OCI-LY7 (cell line): Measurements from ENCODE around the gene RPSA. TPM values are rescaled to one million over a fixed set of nuclear protein-coding genes. Genes with fewer than 3 reads are reported as not detected.

ENCODE experiments used
- BruUV-seq: library from RNA; stranded (reverse); fragments of 400-500 nt; replicated peaks from 2 replicates; lab custom pipeline; 2021; lab: Mats Ljungman, UMichigan
- CTCF ChIA-PET: fragments of 300-600 bp; sonication (Branson Sonifier 250); formaldehyde crosslinking; loops from one replicate; lab custom pipeline; 2022; ENCODE audit warnings: antibody characterized with exemption; ENCODE audit not compliant: unreplicated experiment; lab: Charles Lee
- POLR2A ChIA-PET: fragments of 300-600 bp; sonication (Branson Sonifier 250); formaldehyde crosslinking; loops from one replicate; lab custom pipeline; 2022; ENCODE audit warnings: antibody characterized with exemption; lab: Charles Lee
- DNase-seq: peaks from one replicate; pipeline ENCODE4 v3.0.0-alpha.2; 2015; ENCODE audit warnings: low spot score
- H2AFZ ChIP-seq: fragments of 200-600 bp; sonication (generic), shearing (Covaris generic); 2 replicates; pipeline ENCODE4 v1.6.1; 2014; ENCODE audit warnings: mild to moderate bottlenecking, antibody characterized with exemption, low read length, moderate library complexity
- H3K27ac ChIP-seq: fragments of 200-600 bp; sonication (generic); 2 replicates; pipeline ENCODE4 v1.5.1; 2014; ENCODE audit warnings: mixed run types, low read depth, mild to moderate bottlenecking, moderate library complexity, low read length, inconsistent platforms; ENCODE audit not compliant: poor library complexity, severe bottlenecking
- H3K36me3 ChIP-seq: fragments of 200-600 bp; sonication (generic); 2 replicates; pipeline ENCODE4 v1.6.1; 2014; ENCODE audit warnings: mild to moderate bottlenecking, antibody characterized with exemption, low read length, moderate library complexity, mixed read lengths; ENCODE audit not compliant: insufficient read depth
- H3K4me1 ChIP-seq: fragments of 200-600 bp; sonication (generic); 2 replicates; pipeline ENCODE4 v1.5.1; 2014; ENCODE audit warnings: mild to moderate bottlenecking, low read length; ENCODE audit not compliant: insufficient read depth, poor library complexity, severe bottlenecking
- H3K4me2 ChIP-seq: fragments of 200-600 bp; sonication (generic); 2 replicates; pipeline ENCODE4 v1.6.1; 2014; ENCODE audit warnings: mild to moderate bottlenecking, low read length
- H3K4me3 ChIP-seq: fragments of 200-600 bp; sonication (generic); 2 replicates; pipeline ENCODE4 v1.5.1; 2014; ENCODE audit warnings: mild to moderate bottlenecking, low read depth, low read length; ENCODE audit not compliant: poor library complexity, severe bottlenecking
- H3K79me2 ChIP-seq: fragments of 200-600 bp; sonication (generic); 2 replicates; pipeline ENCODE4 v1.6.1; 2016; ENCODE audit warnings: low read depth, mild to moderate bottlenecking, low read length, moderate library complexity, mixed read lengths; ENCODE audit not compliant: insufficient read depth
- H3K9me2 ChIP-seq: fragments of 200-600 bp; sonication (generic); 2 replicates; pipeline ENCODE4 v1.6.1; 2016; ENCODE audit warnings: mild to moderate bottlenecking, low read length, mixed read lengths; ENCODE audit not compliant: insufficient read depth
- H3K9me3 ChIP-seq: fragments of 200-600 bp; sonication (generic); 2 replicates; pipeline ENCODE4 v1.6.1; 2014; ENCODE audit warnings: mild to moderate bottlenecking, mixed run types, low read length, mixed read lengths
- H4K20me1 ChIP-seq: fragments of 200-600 bp; sonication (generic); 2 replicates; pipeline ENCODE4 v1.6.1; 2014; ENCODE audit warnings: mild to moderate bottlenecking, antibody characterized with exemption, low read length, moderate library complexity, mixed read lengths; ENCODE audit not compliant: insufficient read depth
- CTCF ChIP-seq: fragments of 200-600 bp; sonication (generic); conservative IDR thresholded peaks from 2 replicates; pipeline ENCODE4 v1.5.1; 2014; ENCODE audit warnings: mild to moderate bottlenecking, antibody characterized with exemption, low read length, moderate library complexity, mixed read lengths
- EZH2phosphoT487 ChIP-seq: fragments of 200-600 bp; sonication (generic); IDR thresholded peaks from 2 replicates; pipeline ENCODE4 v1.6.1; 2018; ENCODE audit warnings: low read depth, borderline replicate concordance, mild to moderate bottlenecking, mixed run types, antibody characterized with exemption, low read length, moderate library complexity, mixed read lengths
- intact Hi-C: fragments of 100-400 bp; cut with micrococcal nuclease; formaldehyde crosslinking; loops from one replicate; pipeline ENCODE4 v1.10.0; 2022; ENCODE audit not compliant: unreplicated experiment
- total RNA-seq, 2 experiments: library from RNA; depleted of rRNA in 1 of 2; stranded (reverse); fragments of >200 nt in 1 of 2; shearing (Covaris generic) in 1 of 2; gene quantifications; 2 replicates each; pipeline ENCODE4 v1.2.3, GENCODE V29; 2014 to 2022

RPSA gene
- total RNA-seq, 2 experiments from 2014 or later = 1,952 to 2,813 TPM

DNA sequence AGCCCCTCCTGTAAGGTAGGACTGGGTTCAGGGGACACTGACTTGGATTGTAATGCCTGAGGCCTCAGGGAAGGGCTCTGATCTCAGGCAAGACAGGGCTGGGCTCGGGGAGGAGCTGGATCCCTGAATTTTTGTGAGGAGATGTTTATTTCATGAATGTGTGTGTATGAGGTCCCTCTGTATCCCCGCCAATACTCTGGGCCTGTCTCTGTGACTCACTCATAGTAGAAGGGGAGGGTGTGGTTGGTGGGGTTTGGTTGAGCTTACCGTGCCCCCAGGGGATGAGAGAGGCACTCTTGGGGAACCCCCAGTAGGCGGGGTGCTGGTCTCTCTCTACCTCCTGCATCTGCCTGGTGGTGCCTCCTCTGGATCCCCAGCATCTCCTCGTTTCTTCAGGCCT is 28.1 kb downstream of the RPSA start:
- no peaks in the 10 kb centered on the region for H3K9me2 ChIP-seq
- H3K36me3 ChIP-seq = no peaks in the 10 kb centered on the region
- H3K4me2 ChIP-seq = no peak overlapping the region
- no peaks in the 10 kb centered on the region for H3K4me1 ChIP-seq
- no peak for DNase-seq
- H2AFZ ChIP-seq = no peak overlapping the region
- intact Hi-C loops = no loop called here
- no peaks in the 10 kb centered on the region for H4K20me1 ChIP-seq
- H3K9me3 ChIP-seq = no peaks in the 10 kb centered on the region
- ChIA-PET CTCF (interaction anchor here (0.7 kb wide), 1 partner anchor 120 kb away, joined by 3 read pairs; no protein-coding TSS in a partner anchor), POLR2A (interaction anchor here (0.6 kb wide), 1 partner anchor 355 kb away, joined by 5 read pairs; no protein-coding TSS in a partner anchor)
- BruUV-seq = no TSS peak
- no peaks in the 10 kb centered on the region for H3K79me2 ChIP-seq
- no peak overlapping the region for H3K4me3 ChIP-seq
- no peak overlapping the region for H3K27ac ChIP-seq
- TF ChIP-seq CTCF (no peak), EZH2phosphoT487 (no peak)

DNA sequence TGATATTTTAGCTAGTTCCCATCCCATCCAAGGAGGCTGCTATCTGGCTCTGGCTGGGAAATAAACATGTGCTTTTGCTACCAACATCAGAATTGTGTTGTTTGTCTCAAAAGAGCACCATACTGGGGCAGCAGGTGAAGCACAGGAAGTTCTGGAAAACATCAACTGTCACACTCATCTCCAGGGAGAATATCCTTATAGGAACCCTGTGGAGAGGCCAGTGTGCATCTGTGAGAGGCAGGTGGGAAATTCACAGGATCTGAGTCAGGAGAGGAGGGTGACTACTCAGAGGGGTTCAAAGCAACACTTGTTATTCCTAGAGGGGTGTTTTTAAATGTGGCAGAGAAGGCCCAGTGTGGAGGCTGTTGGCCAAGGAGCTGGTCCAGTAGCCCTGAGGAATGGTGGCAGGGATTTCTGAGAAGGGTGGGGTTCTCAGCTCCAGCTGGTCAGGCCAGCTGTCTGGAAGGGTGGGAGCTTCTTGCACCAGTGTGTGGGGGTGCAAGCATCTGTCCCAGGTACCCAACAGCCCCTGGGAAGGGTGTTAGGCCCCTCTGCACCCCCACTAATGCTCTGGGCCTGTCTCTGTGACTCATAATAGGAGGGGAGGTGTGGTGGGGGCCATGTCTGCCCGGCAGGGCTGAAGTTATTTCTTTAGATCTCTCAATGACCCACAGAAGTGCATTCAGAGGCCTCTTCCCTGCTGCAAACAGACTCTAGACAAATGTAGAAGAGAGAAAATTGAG is 28.7 kb downstream of the RPSA start:
- Histone ChIP-seq H3K36me3 (no peaks in the 10 kb centered on the region), H3K4me2 (no peak overlapping the region), H2AFZ (no peak overlapping the region), H4K20me1 (no peaks in the 10 kb centered on the region), H3K27ac (no peak overlapping the region), H3K9me3 (no peaks in the 10 kb centered on the region), H3K4me1 (no peaks in the 10 kb centered on the region), H3K79me2 (no peaks in the 10 kb centered on the region), H3K9me2 (no peaks in the 10 kb centered on the region), H3K4me3 (no peak overlapping the region)
- BruUV-seq = no TSS peak
- intact Hi-C loops = no loop called here
- DNase-seq = no peak
- CTCF ChIA-PET = no interaction called here
- POLR2A ChIA-PET = no interaction called here
- TF ChIP-seq CTCF (no peak), EZH2phosphoT487 (no peak)

- Histone ChIP-seq H3K9me3 (no peaks in the 10 kb centered on the region), H3K27ac (no peak overlapping the region), H4K20me1 (no peaks in the 10 kb centered on the region), H3K9me2 (no peaks in the 10 kb centered on the region), H3K4me3 (no peak overlapping the region), H3K79me2 (no peaks in the 10 kb centered on the region), H3K4me2 (no peak overlapping the region), H2AFZ (no peak overlapping the region), H3K4me1 (no peaks in the 10 kb centered on the region), H3K36me3 (no peaks in the 10 kb centered on the region)
- ChIA-PET POLR2A (interaction anchor here (1.0 kb wide), 1 partner anchor 8 kb away, joined by 4 read pairs; no protein-coding TSS in a partner anchor), CTCF (no interaction called here)
- TF ChIP-seq CTCF (no peak), EZH2phosphoT487 (no peak)
- DNase-seq = no peak
- intact Hi-C loops = no loop called here
- no TSS peak for BruUV-seq
Observed at GRCh38 chr3:39438880-39439279, 32.4 kb downstream of the RPSA start.
